ENCODE results near the gene TNFRSF11A.

The TNFRSF11A gene

GRCh38 chr18:62368100-62368499 lies 43.0 kb downstream of the TNFRSF11A start:
- Histone ChIP-seq H3K4me3 (replicated peaks; ENCODE audit: insufficient read depth, low read length) (no peak overlapping the region), H3K27me3 (ENCODE audit: insufficient read depth, poor library complexity, severe bottlenecking) (no peaks in the 10 kb centered on the region), H3K27ac (replicated peaks) (no peak overlapping the region)
- TF ChIP-seq SPI1 (IDR thresholded peaks at IDR 0.05; ENCODE audit: borderline replicate concordance, low read depth) (no peak), GABPA (IDR thresholded peaks at IDR 0.05; ENCODE audit: low read depth) (no peak), POLR2AphosphoS5 (IDR thresholded peaks at IDR 0.05; ENCODE audit: low read depth) (no peak), REST (IDR thresholded peaks at IDR 0.05; ENCODE audit: insufficient replicate concordance, low read depth) (no peak), CTCF (IDR thresholded peaks at IDR 0.05; ENCODE audit: insufficient read depth, low read length) (no peak)
- DNase-seq (ENCODE audit: low read depth in 1 of 2, low spot score in 1 of 2): no peak

- no peak for TF ChIP-seq CTCF (IDR thresholded peaks at IDR 0.05; ENCODE audit: insufficient read depth, low read length)
- no peak for TF ChIP-seq GABPA (IDR thresholded peaks at IDR 0.05; ENCODE audit: low read depth)
- TF ChIP-seq REST (IDR thresholded peaks at IDR 0.05; ENCODE audit: insufficient replicate concordance, low read depth): no peak
- TF ChIP-seq POLR2AphosphoS5 (IDR thresholded peaks at IDR 0.05; ENCODE audit: low read depth): no peak
- TF ChIP-seq SPI1 (IDR thresholded peaks at IDR 0.05; ENCODE audit: borderline replicate concordance, low read depth): no peak
- no peak overlapping the region for H3K4me3 ChIP-seq (replicated peaks; ENCODE audit: insufficient read depth, low read length)
- DNase-seq (ENCODE audit: low read depth in 1 of 2, low spot score in 1 of 2): no peak
- no peak overlapping the region for H3K27ac ChIP-seq (replicated peaks)
- H3K27me3 ChIP-seq (ENCODE audit: insufficient read depth, poor library complexity, severe bottlenecking): no peaks in the 10 kb centered on the region
These were observed 44.1 kb downstream of the TNFRSF11A start for GRCh38 chr18:62369129-62369644.

DNA sequence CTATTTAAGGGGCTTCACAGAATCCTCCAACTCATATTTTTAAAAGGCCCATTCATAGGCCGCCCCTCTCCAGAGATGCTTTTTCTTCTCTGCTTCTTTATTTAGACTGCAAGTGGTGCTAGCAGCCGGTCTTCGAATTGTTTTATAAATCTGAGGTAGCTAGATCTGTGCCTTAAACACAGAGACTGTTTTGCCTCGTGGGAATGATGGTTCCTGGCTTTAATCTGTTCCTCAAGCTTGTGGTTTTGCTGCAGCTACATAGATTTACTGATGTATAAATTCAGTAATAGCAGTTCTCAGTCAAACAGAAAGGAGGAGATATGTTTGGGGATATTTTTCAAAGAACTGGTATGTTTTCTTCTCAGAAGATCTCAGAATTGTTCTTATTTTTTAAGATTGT lies 45.3 kb downstream of the TNFRSF11A start:
- Histone ChIP-seq H3K4me3 (replicated peaks; ENCODE audit: insufficient read depth, low read length) (no peak overlapping the region), H3K27me3 (ENCODE audit: insufficient read depth, poor library complexity, severe bottlenecking) (no peaks in the 10 kb centered on the region), H3K27ac (replicated peaks) (no peak overlapping the region)
- TF ChIP-seq REST (IDR thresholded peaks at IDR 0.05; ENCODE audit: insufficient replicate concordance, low read depth) (no peak), CTCF (IDR thresholded peaks at IDR 0.05; ENCODE audit: insufficient read depth, low read length) (no peak), POLR2AphosphoS5 (IDR thresholded peaks at IDR 0.05; ENCODE audit: low read depth) (no peak), SPI1 (IDR thresholded peaks at IDR 0.05; ENCODE audit: borderline replicate concordance, low read depth) (no peak), GABPA (IDR thresholded peaks at IDR 0.05; ENCODE audit: low read depth) (no peak)
- DNase-seq (ENCODE audit: low read depth in 1 of 2, low spot score in 1 of 2): no peak

Data from HL-60 (cell line).